NCI-H2107 treated with DMSO at 0.1 percent for 48 hours (cell line): ENCODE measurements around the gene WDR3.

Experiments
- DNase-seq: peaks from one replicate; lab custom pipeline; 2025; ENCODE audit not compliant: unreplicated experiment; lab: John Stamatoyannopoulos, UW

The WDR3 gene

GRCh38 chr1:117942293-117942692 lies 12.8 kb downstream of the WDR3 start:
- no peak for DNase-seq

GRCh38 chr1:117952386-117952785 lies 22.8 kb downstream of the WDR3 start:
- no peak for DNase-seq

GRCh38 chr1:117959364-117959763 lies 29.8 kb downstream of the WDR3 start:
- DNase-seq, result no peak

- no peak for DNase-seq
Observed at GRCh38 chr1:117964290-117965038, 34.9 kb downstream of the WDR3 start.

GRCh38 chr1:117967477-117967876 lies 37.9 kb downstream of the WDR3 start:
- DNase-seq, result peak; percentile 9

- DNase-seq, result peak; percentile 25
Observed at GRCh38 chr1:117967881-117968280, 38.3 kb downstream of the WDR3 start.

- peak; percentile 8 for DNase-seq
Observed at GRCh38 chr1:117970252-117970651, 40.7 kb downstream of the WDR3 start.

- DNase-seq, result no peak
Observed at GRCh38 chr1:117971777-117972176, 42.2 kb downstream of the WDR3 start.

- no peak for DNase-seq
Observed at GRCh38 chr1:117976381-117976780, 46.8 kb downstream of the WDR3 start.

GRCh38 chr1:117981455-117982192 lies 52.1 kb downstream of the WDR3 start:
- no peak for DNase-seq

GRCh38 chr1:117985239-117985638 lies 55.7 kb downstream of the WDR3 start:
- no peak for DNase-seq

- DNase-seq, result no peak
Observed at GRCh38 chr1:117985973-117986372, 56.4 kb downstream of the WDR3 start.

- DNase-seq, result no peak
Observed at GRCh38 chr1:118004312-118004711, 74.8 kb downstream of the WDR3 start.

GRCh38 chr1:118007391-118007790 lies 77.9 kb downstream of the WDR3 start:
- no peak for DNase-seq

- DNase-seq, result no peak
Observed at GRCh38 chr1:118008011-118008410, 78.5 kb downstream of the WDR3 start.

GRCh38 chr1:118012515-118013124 lies 83.1 kb downstream of the WDR3 start:
- DNase-seq, result no peak

- DNase-seq, result no peak
Observed at GRCh38 chr1:118013336-118013735, 83.8 kb downstream of the WDR3 start.

- no peak for DNase-seq
Observed at GRCh38 chr1:118013938-118014337, 84.4 kb downstream of the WDR3 start.
